GM21360 (cell line): ENCODE measurements around the gene C6orf118.

Experiments used
- ATAC-seq: cut with Tn5 transposase; IDR thresholded peaks from one replicate; pipeline ENCODE4 v1.9.1; 2021; ENCODE audit warnings: mild to moderate bottlenecking, moderate library complexity; ENCODE audit not compliant: unreplicated experiment

Gene C6orf118

GRCh38 chr6:165308926-165309731 lies at the start of gene C6orf118:
Gene C6orf118, minus strand, starts transcription at chr6:165309605. Its CDS starts 19 bp downstream, at chr6:165309586.
- no peak for ATAC-seq

DNA sequence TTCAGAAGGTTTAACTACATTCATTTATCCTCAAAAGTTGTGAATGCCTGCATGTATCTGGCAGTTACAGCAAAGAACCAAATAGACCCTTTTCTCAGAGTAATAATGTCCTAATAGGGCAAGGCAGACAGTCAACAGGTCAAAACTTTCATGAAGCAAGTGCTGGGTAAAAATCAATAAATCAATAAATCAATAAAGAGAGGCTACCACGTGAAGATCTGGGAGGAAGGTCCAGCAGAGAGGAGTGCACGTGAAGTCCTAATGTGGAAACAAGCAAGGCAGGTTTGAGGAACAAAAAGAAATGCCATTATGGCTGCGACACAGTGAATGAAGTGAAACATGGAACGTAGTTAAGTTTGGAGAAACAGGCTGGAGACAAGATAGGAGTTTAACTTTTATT lies 36.3 kb upstream of the C6orf118 start:
- no peak for ATAC-seq

- no peak for ATAC-seq
Observed at GRCh38 chr6:165340532-165340931, 31.1 kb upstream of the C6orf118 start.

- ATAC-seq = no peak
Observed at GRCh38 chr6:165325609-165326008, 16.2 kb upstream of the C6orf118 start.

DNA sequence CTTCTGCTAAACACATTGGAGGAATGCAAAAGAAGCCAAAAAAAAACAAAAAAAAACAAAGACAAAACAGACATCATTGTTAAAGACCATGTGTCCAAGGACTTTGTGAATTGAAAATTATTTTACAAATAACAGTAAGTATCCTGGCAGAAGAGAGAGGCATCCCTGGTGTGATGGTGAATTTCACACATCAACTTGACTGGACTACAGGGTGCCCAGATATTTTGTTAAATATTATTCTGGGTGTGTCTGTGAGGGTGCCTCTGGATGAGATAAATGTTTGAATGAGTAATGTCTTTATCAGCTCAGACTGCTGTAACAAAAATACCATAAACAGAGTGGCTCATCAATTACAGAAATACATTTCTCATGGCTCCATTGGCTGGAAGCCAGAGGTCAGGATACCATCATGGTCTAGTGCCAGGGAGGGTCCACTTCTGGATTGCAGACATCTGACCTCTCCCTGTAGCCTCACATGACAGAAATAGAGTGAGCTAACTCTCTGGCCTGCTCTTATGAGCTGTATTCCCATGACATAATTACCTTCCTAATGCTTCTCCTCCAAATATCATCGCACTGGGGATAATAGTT lies 12.2 kb upstream of the C6orf118 start:
- no peak for ATAC-seq

GRCh38 chr6:165321150-165321549 lies 11.7 kb upstream of the C6orf118 start:
- no peak for ATAC-seq

GRCh38 chr6:165317723-165318122 lies 8.3 kb upstream of the C6orf118 start:
- ATAC-seq = no peak

DNA sequence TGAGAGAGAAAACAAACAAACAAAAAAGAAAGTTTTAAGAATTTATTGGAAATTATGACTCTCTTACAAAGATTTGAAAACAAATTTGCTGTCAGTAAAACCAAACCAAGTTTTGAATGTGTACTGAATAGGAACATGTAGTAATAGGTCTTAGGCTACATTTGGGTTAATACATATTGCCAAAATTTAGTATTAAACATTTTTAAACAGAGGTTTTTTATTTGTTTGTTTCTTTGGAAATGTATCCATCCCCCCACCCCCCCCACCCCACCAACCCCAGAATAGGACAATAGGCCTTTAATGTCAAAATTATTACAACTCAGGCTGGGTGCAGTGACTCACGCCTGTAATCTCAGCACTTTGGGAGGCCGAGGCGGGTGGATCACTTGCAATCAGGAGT lies 2.5 kb downstream of the C6orf118 start:
- ATAC-seq = no peak

DNA sequence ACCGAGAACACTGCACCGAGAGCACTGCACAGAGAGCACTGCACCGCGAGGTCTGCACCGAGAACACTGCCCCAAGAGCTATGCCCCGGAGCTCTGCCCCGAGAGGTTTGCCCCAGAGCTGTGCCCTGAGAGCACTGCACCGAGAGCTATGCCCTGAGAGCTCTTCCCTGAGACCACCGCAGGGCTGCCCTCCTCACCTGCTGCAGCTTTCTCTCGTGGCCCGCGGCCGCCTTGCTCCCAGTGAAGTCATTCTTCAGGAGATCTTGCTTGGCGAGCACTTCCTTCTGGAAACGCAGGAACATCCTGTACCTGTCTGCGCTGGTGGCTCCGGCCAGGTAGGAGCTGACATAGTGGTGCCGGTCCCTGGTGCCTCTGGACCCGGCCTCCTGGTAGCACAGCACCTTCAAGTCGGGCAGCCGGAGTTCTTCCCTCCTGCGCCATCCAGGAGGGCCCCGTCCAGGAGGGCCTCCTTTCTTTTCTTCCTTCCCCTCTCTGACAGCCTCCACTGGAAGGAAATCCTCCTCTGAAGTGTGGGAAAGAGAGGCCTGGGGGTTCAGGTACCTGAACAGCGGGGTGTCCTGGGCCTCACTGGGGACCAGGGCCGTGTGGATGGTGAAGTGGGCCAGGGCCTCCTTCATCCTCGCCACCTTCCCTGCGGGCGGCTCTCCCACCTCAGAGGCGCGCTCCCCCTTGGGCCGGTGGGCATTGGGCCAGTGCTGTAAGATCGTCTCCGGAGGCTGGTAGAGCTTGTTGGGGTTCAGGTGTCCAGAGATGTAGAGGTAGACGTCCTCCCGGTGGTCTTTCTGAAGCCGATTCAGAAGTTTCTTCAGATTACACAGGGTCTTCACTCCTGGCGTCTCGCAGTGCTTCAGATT lies 7.8 kb downstream of the C6orf118 start:
- no peak for ATAC-seq

GRCh38 chr6:165300422-165300936 lies 8.9 kb downstream of the C6orf118 start:
- ATAC-seq = no peak

GRCh38 chr6:165298875-165299274 lies 10.5 kb downstream of the C6orf118 start:
- no peak for ATAC-seq

DNA sequence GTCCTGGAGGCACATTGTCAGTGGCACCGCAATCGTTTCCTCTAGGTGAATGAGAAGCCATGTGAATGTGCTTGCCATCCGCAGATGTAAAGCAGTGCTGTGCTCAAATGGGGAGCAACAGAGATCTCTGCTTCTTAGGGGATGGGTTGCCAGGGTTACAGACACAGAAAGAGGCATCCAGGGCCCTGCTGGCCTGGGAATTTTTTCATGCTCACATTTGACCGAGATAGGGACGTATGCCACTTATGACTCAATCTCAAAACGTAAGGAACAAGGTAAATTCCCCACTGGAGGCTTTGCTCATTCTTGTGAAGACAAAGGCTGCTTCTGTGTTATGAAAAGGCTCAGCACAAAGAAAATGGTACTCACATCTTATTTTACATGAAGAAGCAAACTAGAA lies 11.0 kb downstream of the C6orf118 start:
- no peak for ATAC-seq

GRCh38 chr6:165292657-165293056 lies 16.7 kb downstream of the C6orf118 start:
- no peak for ATAC-seq

GRCh38 chr6:165274611-165275010 lies 34.8 kb downstream of the C6orf118 start:
- ATAC-seq = no peak

GRCh38 chr6:165272585-165272984 lies 36.8 kb downstream of the C6orf118 start:
- ATAC-seq = no peak

DNA sequence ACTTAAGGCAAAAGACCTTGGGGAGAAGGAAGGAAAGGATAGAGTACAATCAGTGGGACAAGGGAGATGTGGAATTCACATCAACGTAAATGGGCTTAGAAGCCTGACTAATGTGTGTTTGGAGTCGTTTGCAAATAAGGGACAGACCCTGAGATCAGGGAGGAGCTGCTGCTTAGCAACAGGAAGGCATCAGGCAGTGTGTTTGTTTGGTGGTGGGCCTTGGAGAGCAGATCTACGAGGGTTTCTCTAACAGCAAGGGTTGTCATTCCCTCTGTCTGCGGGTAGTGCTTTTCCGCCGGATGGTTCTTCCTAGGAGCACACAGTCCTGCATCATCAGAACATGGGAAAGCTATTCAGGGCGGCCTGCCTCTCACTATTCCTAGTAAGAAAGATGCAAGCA lies 40.4 kb downstream of the C6orf118 start:
- ATAC-seq = no peak

DNA sequence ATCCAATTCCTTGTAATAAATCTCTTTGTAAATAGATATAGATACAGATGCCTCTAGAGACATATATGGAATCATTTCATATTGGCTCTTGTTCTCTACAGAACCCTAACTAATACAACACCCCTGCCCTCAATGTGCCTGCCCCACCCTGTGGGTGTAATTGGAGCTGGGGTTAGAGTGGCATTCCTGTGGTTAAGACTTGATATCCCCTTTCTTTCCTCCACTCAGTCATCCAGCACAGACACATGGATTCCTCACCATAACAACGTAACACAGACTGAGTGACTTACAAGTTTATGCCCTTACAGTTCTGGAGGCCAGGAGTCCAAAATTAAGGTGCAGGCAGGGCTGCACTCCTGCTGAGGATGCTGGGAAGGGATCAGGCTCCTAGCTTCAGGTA lies 42.8 kb downstream of the C6orf118 start:
- no peak for ATAC-seq

GRCh38 chr6:165266191-165266590 lies 43.2 kb downstream of the C6orf118 start:
- no peak for ATAC-seq

GRCh38 chr6:165260462-165260861 lies 48.9 kb downstream of the C6orf118 start:
- no peak for ATAC-seq

GRCh38 chr6:165249808-165250207 lies 59.6 kb downstream of the C6orf118 start:
- no peak for ATAC-seq

DNA sequence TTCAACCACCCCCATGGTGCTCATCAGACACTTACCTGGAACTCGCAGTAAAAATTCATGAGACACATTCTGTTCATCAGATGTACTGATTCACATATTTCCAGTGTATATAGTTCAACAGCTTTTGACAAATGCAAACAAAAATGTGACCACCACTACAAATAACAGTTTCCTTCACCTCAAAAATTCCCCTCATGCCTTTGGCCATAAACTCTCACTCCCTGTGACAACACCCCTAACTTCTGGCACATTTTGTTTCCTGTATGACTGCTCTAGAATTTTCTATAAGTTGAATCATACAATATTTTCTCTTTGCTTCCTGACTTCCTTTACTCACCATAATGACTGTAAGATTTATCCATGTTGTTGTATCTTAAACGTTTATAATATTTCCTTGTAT lies 63.7 kb downstream of the C6orf118 start:
- ATAC-seq = no peak
